ENCODE data around the gene SYT6.

Gene SYT6

DNA sequence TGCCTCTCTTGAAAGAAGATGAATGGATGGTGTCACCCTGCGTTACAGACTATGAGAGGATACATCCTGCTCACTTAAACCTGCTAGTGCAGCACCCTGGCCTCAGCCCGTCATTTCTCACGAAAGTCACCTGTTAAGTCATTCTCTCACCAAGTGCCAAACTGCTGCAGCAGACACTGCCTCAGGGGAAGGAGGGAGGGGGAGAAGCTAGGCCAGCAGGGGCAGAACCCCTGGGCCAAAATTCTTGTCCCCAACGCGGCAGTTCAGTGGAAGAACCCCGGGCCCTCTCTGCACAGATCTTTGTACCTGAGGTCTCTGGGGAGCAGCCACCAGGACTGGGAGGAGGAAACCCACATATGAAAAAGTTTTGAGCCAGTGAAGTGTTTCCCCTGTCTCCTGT, 37.6 kb downstream of the SYT6 start:
- no peak for DNase-seq

DNA sequence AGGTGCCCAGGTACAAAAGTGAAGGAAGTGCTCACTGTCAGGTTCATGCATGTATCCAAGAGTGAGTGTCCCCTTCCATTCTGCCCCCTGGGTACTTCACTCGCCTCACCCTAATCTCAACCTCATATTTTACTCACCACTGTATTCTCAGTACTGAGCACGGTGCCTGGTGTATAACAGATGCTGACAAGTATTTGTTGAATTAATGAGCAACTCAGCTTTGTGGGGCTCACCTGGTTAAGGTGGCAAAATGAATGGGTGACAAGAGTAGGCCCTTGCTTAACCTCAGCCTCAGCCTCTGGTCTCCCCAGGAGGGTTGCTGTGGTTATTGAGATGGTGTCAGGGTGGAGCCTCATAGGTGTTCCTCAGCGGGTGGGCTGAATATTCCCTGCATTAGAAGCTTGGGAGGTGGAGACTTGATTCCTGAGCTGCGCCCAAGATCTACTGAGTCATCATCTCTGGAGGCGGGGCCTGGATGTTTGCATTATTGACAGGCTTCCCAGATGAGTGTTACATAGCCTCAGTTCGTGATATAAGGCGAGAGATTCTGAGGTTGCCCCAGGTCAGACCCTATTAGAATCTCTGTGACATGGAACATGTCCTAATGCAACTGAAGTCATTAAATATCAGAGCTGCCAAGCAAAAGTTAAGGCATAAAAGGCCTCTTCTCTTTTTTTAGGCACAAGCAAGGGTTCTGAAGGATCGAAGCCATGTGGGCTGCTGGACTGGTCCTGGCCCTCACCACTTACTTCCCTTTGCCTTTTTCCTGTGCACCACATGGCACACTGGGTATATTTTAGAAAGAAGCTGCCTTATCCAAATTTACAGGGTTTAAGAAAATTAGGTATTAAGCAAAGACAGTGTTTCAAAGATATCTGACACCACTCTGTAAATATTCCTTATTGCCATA, 39.2 kb downstream of the SYT6 start:
- no peak for DNase-seq

DNA sequence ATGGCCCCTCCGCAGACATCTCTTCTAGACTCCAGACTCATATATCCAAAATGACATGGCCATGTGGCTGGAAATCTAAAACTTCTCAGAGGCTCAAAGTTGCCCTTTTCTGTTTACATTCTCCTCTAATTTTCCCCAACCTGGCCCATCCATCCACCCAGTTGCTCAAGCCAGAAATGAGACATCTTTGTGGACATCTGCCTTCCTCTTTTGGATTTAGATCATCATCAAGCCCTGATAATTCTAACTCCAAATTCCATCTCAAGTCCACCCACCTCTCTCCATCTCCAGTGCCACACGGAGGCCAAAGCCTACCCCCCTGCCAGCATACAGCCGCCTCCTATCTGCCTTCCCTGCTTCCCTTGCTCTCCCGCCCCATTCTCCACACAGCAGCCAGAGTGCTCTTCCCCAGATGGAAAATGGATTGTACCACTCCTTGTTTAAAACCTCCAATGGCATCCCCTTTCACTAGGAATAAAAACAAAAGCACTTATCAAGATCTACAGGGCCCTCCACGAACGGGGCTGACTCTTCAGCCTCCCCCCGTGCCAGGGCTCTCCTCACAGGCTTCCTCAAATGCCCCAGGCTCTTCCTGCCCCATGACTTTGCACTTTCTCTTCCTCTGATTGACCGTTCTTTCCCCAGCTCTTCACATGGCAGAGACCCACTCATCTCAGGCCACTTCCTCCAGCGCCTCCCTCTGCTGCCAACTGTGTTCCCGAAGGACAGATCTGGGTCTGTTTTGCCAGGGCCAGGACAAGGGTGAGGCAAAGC, 40.1 kb downstream of the SYT6 start:
- DNase-seq, result no peak

DNA sequence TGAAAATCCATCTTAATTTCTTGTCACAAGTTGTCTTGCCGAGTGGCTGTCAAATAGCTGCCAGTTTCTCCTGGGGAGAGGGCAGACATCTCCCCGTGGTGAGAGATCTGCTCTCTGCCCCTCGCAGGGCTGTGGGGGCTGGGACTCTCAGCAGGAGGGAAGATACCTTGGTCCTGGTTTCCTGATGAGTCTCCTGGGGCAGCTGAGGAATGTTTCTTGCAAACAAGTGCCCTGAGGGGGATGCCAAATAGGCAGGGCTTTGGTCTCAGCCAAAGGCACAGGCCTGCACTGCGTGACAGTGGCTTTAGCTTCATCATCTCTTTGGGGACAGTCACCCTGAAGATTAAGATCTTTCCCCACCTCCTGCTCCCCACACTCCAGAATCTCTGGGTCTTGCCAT, 40.9 kb downstream of the SYT6 start:
- DNase-seq, result no peak

DNA sequence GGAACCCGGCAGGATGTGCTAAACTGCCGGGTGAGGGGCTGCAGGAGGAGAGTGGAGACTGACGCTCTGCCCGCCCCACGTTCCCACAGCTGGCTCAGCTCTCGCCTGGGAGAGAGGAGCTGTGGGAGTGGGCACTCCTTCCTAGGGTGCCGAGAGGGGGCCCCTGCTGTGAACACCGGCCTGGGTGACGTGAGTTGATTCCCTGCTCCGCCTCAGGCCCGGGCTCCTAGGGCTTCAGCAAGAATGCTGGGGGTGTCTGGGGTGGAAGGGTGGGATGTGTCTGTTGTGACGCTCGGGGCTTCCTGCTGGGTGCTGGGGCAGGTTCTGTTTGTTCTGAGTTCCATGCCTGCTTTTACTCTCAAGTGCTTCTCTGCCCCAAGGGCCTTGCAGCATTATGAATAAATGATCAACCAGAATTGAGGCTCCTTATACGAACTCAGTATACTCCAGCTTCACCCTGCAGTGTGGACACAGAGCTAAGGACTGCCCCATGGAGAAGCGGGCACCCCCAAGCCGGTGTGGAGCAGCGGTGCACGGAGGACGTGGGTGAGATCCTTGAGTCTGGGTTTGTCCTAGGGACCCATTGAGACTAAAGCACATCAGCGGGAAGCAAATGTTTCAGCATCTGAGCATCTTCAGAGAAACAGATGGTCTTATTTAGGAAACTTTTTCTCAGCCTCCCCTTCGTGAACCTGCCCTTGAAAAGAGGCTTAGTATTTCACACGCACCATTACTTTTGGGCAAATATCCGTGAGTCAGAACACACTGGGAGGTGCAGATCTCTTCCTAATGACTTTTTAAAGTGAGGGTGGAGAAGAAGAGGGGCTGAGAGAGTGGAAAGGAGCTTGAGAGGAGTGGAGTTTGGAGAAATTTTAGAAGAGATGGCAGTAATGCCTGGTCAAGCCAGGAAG, 41.7 kb downstream of the SYT6 start:
- no peak for DNase-seq

DNA sequence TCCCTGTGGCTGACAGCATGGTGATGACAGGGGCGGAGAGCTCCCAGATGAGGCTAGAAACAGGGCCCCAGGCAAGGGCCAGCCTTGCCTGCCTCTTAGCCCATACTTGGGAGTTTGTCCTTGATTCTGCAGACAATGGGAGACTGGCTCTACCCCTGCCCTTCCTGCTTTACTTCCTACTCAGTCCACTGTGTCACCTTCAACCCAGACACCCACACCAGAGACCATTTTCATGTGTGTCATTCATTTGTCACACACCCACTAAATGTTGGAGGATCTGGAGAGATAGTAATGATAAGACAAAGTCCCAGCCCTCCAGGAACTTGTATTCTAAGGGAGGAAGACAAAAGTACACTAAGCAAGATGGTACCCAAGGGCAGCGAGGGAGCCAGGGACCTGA, 43.7 kb downstream of the SYT6 start:
- no peak for DNase-seq

DNA sequence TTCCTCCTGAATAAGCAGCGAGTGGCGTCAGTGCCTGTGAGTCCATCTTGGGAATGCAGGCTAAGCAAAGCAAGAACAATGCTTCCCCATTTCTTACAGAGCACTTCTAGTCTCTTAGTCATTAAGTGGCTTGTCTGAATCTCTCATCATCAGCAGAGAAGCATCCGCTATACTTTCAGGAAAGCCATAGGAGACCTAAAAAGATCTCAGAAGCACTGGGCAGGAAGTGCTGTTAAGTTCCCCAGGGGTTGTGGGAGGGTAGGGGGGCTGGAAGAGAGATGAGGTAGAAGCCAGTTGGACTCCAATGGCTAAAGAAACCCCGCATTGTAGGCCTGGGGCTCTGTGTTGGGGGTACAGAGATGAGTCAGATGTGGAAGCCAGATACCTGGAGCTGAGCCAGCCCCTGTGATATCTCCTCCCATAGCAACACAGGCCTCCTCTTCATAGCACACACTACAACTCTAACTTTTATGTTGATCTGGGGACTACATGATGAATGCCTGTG, 44.9 kb downstream of the SYT6 start:
- DNase-seq, result no peak

DNA sequence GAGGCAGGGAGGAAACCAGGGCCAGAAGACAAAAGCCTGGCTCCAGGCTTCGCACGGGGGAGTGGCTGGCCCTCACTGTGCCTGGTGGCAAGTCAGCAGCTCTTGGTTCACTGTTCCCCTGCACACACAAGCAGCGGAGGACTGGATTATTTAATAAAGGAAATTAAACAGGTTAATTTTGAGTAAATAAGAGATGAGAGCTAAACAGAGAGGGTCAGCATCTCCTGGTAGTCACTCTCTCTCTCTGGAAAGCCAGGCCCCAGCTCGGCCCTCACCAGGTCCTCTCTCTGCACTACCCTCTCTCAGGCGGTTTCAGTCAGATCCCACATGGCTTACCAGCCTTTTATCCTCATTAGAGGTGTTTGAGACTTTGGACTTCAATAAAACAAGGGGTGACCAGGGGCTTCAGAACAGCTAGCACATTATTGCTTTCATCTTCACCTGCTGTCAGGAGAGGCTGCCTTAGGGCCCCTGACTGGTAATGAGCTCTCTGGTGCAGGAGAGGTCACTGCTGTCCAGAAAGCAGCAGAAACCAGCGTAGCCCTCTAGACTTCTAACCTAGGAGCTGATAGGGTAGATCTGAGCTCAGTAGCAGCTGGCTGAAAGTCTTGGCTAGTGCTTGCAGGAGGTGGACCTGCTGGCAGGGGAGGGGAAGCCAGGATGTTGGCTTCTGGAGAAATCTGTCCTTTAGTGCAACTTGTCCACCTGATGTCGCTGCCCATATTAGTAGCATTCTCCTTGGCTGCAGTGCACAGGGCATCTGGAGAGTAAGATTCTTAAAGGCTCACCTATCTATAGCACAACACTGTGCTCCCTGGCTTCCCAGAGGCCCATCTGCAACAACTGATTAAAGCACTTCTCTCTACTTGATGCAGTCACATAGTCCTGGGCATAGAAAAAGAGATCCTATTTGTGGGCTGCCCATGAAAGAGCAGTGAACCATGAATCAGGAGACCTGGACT, 45.9 kb downstream of the SYT6 start:
- DNase-seq, result no peak

DNA sequence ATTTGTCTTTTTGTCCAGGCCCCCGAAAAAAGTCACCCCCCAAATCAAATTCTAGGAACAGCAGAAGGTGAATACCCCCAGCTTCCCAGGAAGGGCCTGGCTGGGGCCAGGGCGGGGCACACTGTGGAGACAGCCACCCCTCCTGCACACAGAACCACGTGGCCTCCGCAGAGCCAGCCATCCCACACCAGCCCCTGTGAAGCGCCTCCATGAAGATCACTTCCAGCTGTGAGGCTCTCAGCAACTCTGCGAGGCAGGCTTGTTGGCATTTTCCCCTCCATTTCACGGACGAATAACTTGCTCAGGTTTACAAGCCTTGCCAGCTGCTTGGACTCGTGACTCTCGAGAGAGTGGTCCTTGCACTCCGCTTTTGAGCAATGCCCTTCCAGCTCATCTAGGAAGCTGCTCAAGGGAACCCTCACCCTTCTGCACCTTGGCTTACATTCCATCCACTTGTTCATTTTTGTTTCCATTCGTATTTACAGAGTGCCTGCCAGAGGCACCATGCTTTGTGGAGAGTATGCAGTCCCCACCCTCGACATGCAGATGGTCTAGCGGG, 48.2 kb downstream of the SYT6 start:
- no peak for DNase-seq

DNA sequence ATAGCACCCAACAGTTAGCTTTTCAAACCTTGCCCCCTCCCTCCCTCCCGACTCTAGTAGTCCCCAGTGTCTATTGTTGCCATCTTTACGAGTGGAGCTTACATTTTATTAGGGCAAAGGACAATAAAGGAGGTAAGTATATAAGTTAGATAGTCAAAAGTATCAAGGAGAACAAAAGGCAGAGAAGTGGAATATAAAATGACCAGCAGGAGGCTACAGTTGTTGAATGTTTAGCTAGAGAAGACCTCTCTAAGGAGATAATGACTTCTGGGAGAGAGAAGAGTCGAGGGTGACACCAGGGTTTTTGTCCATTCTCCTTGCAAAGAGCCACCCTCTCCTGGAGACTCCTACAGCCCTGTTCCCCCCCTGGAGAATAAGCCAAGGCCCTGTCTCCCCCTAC, 48.7 kb downstream of the SYT6 start:
- DNase-seq, result no peak

DNA sequence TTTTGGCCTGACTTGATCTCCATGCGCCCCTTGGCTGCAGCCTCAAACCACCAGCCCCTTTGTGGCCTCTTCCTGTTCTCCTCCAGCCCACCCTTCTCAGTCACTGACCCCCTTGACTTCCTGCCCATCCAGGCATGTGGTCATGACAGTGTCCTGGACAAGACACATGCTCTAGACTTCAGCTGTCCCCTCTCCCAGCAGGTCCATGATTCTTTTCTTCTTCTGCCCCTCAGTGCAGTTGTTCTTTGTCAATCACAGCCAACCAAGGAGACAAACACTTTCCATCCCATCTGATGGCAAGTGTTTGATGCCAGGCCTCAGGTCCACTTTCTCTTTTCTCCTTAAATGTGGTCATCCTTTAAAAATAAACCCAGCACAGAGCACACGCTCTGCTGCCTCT, 49.7 kb downstream of the SYT6 start:
- DNase-seq, result no peak

DNA sequence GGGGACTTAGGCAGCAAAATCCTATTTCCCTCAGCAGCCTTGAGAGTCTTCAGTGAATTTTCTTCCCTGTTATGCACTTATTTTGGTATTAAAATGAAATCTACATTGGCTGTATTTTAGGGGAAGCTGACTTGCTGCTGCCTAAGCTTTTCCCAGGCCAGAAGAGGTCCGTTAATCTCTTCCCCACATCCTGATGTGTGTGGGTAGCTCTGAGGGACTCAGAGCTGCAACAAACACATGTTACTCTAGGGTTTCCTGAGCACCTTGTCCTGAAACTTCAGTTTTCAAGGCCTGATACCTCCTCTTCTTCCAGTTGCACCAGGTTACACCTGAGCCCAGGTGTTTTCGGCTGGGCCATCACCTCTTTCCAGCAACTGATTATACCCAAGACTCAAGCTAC, 51.5 kb downstream of the SYT6 start:
- DNase-seq, result no peak

DNA sequence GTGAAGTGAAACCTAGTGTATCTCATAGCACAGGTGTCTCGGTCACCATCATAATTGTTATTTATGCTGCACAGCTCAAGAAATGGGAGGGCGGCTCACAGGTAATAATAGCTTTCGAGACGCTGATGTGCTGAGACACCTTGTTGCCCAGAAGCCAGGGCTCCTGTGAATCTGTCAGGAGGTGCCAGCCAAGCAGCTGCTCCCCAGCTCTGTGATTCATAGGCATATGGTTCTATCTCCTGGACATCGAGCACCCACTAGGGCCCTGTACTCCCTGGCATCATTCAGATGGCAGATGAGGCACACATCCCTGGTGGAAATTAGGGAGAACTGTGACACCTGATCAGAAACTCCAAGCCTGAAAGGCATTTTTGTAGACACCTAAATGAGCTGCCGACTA, 53.5 kb downstream of the SYT6 start:
- DNase-seq, result no peak

DNA sequence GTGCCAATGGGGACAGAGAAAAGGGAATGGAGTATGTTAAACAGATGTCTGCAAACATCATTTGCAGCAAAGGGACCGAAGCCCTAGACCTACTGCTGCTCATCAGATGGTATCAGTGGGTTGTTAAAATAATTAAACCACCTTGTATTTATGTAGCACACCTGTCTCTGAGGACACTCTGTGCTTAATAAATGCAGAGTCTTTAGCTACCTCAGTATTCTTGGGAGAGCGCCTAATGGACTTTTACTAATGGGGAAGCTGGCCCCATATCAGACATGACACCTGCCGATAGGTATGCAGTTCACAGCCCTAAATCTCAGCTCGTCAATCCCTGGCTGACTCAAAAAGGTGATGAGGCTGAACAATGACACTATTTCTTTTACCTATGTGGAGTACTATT, 54.4 kb downstream of the SYT6 start:
- no peak for DNase-seq

DNA sequence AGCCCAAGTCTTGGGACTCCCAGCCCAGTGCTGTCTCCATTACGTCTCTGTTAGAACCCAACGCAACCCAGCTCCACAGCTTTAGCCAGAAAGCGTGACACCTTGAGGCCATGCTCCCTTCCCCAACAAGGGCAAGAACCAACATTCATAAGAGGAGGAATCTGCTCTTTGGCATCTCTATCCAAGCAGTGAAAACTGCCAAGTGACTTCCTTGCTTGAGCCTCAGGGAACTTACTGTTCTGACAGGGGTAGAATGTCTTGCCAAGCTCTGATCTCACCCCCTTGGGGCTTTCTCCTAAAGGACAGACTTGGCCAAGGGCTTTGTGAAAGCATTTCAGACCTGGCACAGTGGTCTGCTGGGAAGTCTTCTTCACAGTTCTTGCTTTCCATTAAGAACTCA, 56.6 kb downstream of the SYT6 start:
- no peak for DNase-seq

DNA sequence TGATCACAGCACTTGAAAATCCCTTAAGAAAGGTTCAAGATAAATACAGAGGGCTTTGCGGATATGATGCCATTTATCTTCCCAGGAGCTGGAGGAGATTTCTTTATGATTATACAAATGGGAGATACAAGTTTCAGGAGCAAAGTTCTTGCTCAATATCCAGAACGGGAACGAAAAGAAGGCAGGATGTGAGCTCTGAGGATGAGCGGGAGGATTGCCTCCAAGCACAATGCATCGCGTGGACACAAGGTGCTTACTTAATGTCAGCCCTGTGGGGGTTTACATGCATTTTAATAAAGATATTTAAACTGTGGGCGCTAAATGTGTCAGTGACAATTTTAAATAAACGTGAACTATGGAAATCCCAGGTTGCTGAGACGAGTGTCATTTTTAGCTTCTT, 59.0 kb downstream of the SYT6 start:
- DNase-seq, result no peak

DNA sequence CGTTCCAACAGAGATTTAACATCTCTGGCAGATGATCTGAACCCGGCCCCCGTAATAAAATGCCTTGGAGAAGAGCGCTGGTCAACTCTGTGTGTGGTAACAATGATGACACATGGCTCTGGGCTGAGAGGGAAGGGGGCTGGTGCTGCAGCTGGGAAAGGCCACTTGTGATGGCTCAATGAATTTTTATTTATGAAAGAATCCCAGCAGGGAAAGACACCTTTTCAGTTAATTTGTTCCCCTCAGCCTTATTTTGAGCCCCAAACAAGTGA, 59.4 kb downstream of the SYT6 start:
- DNase-seq, result no peak

DNA sequence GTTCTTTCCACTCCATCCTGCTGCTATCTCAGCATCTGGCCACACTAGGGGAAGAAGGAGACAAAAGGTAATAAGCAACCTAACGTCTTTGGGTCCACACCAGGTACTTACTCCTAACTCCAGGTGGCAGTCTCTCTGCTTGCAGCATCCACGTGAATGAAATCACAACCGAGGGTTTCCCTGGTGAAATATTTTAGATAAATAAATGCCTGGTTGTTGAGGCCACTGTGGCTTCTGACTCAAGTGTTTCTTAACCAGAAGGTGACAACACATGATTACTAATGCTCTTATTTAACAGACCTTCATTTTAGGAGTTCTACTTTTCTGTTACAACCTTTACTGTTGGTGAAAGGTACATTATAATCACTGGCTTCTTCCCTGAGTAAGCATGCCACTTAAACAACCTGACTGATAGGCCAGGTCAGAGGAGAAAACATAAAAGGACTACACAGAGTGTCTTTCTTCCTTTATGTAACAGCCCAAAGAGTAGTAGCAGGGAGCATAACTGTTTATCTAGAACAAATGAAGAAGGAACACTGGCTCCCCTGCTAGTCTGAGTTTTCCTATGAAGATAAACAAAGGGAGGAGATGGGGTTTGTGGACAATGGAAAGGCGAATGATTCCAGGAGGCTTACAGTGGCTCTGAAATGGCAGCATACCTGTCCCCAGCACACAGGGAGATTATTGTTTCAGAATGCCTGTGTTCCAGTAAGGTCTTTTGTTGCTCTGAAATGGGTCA, 59.9 kb downstream of the SYT6 start:
- DNase-seq, result no peak

DNA sequence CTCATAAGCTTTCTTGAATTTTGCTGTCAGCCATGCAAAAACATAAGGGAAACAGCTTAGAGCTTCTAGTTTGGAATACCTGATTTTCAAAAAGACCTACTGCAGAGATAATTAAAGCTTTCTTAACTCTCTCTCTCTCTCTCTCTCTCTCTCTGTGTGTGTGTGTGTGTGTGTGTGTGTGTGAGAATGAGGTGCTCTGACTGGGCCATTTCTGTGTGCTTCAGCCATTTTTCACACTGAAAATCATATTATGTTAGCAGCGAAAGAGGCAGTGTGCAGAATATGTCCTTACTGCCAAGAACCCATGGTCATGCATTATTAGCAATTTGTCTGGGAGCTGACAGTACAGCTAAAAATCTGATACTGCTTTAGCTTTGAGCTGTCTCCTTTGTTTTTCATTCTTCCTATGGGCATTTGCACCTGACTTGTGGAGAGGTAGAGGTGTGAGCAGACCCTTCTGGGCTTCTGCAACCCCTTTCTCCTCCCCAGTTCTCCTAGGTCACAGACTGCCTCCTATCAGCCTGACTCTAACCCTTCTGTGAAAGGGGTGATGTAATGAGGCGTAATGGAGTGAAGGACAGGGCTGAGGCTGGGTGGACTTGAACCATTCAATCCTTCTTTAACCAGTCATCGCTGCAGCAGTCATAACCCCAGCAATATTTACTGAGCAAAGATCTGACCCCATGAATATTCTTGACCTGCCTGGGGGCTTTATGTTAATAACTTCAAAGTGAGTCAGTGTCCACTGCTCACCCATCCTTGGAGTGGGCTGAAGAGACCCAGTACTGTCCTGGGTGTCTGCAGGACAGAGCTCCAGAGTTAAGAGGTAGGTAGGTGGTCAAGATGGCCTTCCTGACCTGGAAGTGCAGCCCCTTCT, 61.2 kb downstream of the SYT6 start:
- no peak for DNase-seq

DNA sequence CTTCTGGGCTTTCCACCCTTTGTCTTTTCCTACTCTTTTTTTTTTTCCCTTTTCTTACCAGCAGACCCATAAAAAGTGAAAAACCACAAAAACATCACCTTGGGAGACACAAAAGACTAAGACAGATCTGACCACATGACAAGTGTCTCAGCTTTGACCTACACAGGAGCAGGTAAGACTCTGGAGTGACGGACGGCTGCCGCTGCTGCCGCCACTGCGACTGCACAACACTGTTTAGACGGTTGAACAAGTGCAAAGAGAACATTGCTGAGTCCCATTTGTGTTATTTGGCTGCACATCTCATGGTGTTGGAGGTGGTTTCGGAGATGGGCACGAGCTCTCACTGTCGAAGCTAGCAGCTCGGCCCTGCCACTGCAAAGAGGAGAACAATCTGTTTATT, 62.0 kb downstream of the SYT6 start:
- no peak for DNase-seq
